Adrenal gland (tissue), 12 donors: ENCODE data around the gene AP2A2. TPM values are rescaled to one million over a fixed set of nuclear protein-coding genes. Genes with fewer than 3 reads are reported as not detected.

Experiments
- DNase-seq, 7 donors: peaks; one replicate each; pipeline ENCODE4 v3.0.0-alpha.2; 2019 to 2020
- H3K27ac ChIP-seq, 5 donors: fragments of 200-600 bp; sonication (generic) in 4 of 5; 1 replicate in 3 of 5; 2 replicates in 2 of 5; pipeline versions ENCODE4 v1.5.1 to v1.8.0; 2016 to 2020; ENCODE audit warnings: mild to moderate bottlenecking in 1 of 5
- H3K27me3 ChIP-seq: fragments of 200-600 bp; 2 replicates; pipeline ENCODE4 v1.8.0; 2021
- H3K36me3 ChIP-seq, 2 donors: fragments of 200-600 bp; replicated peaks in 1 of 2; 1 replicate in 1 of 2; 2 replicates in 1 of 2; pipeline versions ENCODE4 v1.5.1 to v1.8.0; 2018 to 2022
- H3K4me1 ChIP-seq, 2 donors: fragments of 200-600 bp; replicated peaks in 1 of 2; 1 replicate in 1 of 2; 2 replicates in 1 of 2; pipeline versions ENCODE4 v1.5.1 to v1.8.0; 2018 to 2021
- H3K4me3 ChIP-seq, 4 donors: fragments of 200-600 bp; sonication (generic) in 3 of 4; one replicate each; pipeline ENCODE4 v1.5.1; 2016 to 2018
- H3K9me3 ChIP-seq, 3 donors: fragments of 200-600 bp; sonication (generic) in 1 of 3; replicated peaks in 1 of 3; 1 replicate in 2 of 3; 2 replicates in 1 of 3; pipeline versions ENCODE4 v1.5.1 to v1.8.0; 2016 to 2021
- POLR2A ChIP-seq, 2 donors: fragments of 450-650 bp; IDR thresholded peaks; one replicate each; pipeline ENCODE4 v1.6.1; 2017; ENCODE audit warnings: antibody characterized with exemption in 2 of 2, mild to moderate bottlenecking in 2 of 2, moderate library complexity in 1 of 2
- WGBS, 4 donors: extraction: QIAGEN DNeasy Blood & Tissue Kit in 2 of 4; methylation state at CpG; one replicate each; pipeline versions ENCODE4 v1.1.5 to v1.1.7; 2013 to 2017; 5-methylcytosine and 5-hydroxymethylcytosine counted together
- intact Hi-C, 2 donors: fragments of 100-400 bp; cut with DNase I; formaldehyde crosslinking; loops; one replicate each; pipeline versions ENCODE4 v1.14.1 to v1.15.0; 2022 to 2023
- polyA plus RNA-seq, 3 donors: library from polyadenylated mRNA; stranded (reverse); fragments of 200-250 nt in 2 of 3; fragments of 350-450 nt in 1 of 3; fragmentation: Illumina TruSeq in 1 of 3; extraction: RNeasy Lipid Tissue Mini Kit (QIAGEN cat#74804) in 1 of 3; gene quantifications; one replicate each; pipeline ENCODE4 v1.2.3, GENCODE V29; 2013 to 2014
- total RNA-seq, 9 donors: library from RNA; depleted of rRNA in 4 of 9; stranded (reverse); fragments of >200 nt in 4 of 9; fragments of 120-200 nt in 1 of 9; fragmentation: NEBNext Ultra II Directional in 1 of 9; extraction: Animal tissue kit (Norgen Biotek cat#: 25700) in 1 of 9; gene quantifications; one replicate each; pipeline versions ENCODE4 v1.1.0 to v1.2.4, GENCODE V29; 2013 to 2023
- TF ChIP-seq, protein P1 (sequence below), 6 experiments: fragments of 450-650 bp in 4 of 6; fragments of 200-600 bp in 2 of 6; sonication (generic) in 1 of 6; IDR thresholded peaks; 1 replicate in 5 of 6; 2 replicates in 1 of 6; pipeline versions ENCODE4 v1.5.1 to v1.8.0; 2016 to 2021; ENCODE audit warnings: antibody characterized with exemption in 6 of 6, mild to moderate bottlenecking in 2 of 6, moderate library complexity in 1 of 6
- donor health status: healthy with polysubstance abuse.
- donor health status: Bipolar disorder and iron deficiency.
- donor health status: DM: yes; HTN: yes; CAD: no.
- donor health status: DM: no; HTN: no; CAD: no.
- donor health status: DM: no; HTN: no; CAD: no.
- donor health status: DM: yes; HTN: yes; CAD: no.

The AP2A2 gene
- total and polyA plus RNA-seq, 12 donors = 15.3 to 115 (median 73.1) TPM

DNA sequence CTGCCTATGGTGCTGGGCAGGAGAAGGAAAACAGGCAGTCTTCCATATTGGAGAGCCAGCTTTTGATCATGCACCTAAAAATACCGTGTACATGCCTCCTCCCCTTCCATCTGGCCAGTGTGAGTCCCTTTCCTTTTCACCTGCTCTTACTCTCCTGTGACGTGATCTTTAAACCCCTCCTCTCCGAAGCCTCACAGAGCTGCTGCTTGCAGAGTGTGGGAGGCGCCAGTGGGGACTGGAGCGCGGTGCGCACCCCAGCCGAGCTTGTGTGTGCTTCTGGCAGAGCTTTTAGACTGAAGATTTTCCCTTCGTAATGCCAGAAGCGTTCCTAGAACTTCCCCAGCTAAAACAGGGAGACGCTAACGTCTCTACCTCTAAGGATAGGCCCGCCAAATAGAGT is 81.1 kb downstream of the AP2A2 start:
- intact Hi-C loops = no loop called here
- WGBS, 4 donors = 85 to 90% (median 86%) methylated on average over 13 of the region's 13 CpGs
- DNase-seq = peak in 1 of 7 donors; percentile 77
- TF ChIP-seq POLR2A (IDR thresholded peaks at IDR 0.05) = no peak
- TF ChIP-seq, protein P1, sequence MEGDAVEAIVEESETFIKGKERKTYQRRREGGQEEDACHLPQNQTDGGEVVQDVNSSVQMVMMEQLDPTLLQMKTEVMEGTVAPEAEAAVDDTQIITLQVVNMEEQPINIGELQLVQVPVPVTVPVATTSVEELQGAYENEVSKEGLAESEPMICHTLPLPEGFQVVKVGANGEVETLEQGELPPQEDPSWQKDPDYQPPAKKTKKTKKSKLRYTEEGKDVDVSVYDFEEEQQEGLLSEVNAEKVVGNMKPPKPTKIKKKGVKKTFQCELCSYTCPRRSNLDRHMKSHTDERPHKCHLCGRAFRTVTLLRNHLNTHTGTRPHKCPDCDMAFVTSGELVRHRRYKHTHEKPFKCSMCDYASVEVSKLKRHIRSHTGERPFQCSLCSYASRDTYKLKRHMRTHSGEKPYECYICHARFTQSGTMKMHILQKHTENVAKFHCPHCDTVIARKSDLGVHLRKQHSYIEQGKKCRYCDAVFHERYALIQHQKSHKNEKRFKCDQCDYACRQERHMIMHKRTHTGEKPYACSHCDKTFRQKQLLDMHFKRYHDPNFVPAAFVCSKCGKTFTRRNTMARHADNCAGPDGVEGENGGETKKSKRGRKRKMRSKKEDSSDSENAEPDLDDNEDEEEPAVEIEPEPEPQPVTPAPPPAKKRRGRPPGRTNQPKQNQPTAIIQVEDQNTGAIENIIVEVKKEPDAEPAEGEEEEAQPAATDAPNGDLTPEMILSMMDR (IDR thresholded peaks at IDR 0.05) = no peak
- Histone ChIP-seq H3K4me3 (no peak overlapping the region), H3K4me1 (no peaks in the 10 kb centered on the region), H3K27me3 (no peaks in the 10 kb centered on the region), H3K27ac (peak overlapping the region in 1 of 5 donors; percentile 30), H3K36me3 (peaks cover 0 to 94% of the 10 kb centered on the region in 2 donors), H3K9me3 (no peaks in the 10 kb centered on the region)

DNA sequence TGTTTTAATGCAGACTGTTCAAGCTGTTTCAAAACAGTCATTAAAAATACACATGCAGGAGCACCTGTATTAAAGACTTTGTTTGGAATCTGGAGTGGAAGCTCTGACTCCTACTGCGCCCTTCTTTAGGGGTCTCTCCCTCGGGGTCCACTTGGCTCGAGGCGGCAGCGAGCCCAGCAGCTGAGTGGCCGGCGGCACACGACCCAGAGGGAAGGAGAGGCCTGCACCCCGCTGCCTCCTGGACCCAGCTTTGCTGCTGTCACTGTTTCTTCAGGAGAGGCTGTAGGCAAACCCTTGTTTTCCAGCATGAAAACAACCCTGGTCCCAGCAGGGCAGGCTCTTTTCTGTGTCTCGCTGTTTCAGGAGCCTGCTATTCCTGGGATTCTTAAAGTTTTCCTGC is 81.6 kb downstream of the AP2A2 start:
- TF ChIP-seq POLR2A (IDR thresholded peaks at IDR 0.05) = no peak
- TF ChIP-seq, protein P1 (IDR thresholded peaks at IDR 0.05) = no peak
- intact Hi-C loops = no loop called here
- H3K4me3 ChIP-seq = no peak overlapping the region
- WGBS, 4 donors = 88 to 94% (median 93%) methylated on average over 9 to 10 of the region's 10 CpGs
- DNase-seq = no peak
- no peaks in the 10 kb centered on the region for H3K4me1 ChIP-seq
- H3K9me3 ChIP-seq = no peaks in the 10 kb centered on the region
- no peak overlapping the region for H3K27ac ChIP-seq
- H3K36me3 ChIP-seq = peaks cover 0 to 94% of the 10 kb centered on the region in 2 donors
- H3K27me3 ChIP-seq = no peaks in the 10 kb centered on the region

DNA sequence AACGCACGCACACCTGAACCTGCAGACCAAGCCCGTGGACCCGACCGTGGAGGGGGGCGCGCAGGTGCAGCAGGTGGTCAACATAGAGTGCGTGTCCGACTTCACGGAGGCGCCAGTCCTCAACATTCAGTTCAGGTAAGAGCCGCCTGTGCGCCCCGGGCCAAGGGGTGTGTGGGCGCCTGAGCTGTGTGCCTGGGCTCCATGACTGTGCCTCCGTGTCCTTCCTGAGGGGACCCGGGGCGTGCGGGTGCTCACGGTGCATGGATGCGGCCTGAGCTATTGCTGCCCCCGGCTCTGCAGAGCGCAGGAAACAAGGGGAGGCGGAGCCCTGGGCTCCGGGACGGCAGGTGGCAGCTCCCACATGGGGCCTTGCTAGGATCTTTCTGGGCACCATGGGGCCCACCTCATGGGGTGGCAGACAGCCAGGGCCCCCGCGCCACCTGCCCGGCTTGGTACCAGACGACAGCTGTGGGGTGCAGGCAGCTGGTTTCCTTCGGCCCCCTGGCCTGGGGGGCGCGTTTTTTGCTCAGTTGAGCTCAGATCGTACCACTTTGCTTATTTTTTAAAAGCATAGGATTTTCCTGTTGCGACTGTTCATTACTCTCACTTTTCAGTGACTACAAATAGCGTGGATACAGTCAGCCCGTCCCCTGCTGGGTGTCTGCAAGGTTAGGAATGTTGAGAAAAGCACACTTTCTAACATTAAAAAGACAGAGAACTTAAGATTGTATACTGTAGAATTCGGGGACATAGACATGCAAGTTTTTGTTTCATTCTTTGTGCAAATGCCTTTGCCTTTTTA is 82.5 kb downstream of the AP2A2 start:
- intact Hi-C loops = no loop called here
- 93 to 97% (median 95%) methylated on average over 22 to 38 of the region's 38 CpGs for WGBS, 4 donors

DNA sequence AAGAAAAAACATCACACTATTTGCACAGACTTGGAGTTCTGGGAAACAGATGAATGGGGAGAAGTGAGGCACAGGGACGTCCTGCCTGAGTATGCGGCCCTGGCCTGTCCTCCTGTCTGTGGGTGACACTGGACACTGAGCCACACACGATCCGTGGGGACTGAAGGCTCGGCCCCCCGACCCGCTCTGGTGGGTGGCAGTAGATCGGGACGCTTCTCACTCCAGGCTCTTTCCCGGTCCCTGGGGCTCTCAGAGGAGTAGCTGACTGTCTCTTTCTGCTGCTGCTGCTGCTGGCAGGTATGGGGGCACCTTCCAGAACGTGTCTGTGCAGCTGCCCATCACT is 83.1 kb downstream of the AP2A2 start:
- Histone ChIP-seq H3K9me3 (no peaks in the 10 kb centered on the region), H3K4me1 (no peaks in the 10 kb centered on the region), H3K27me3 (no peaks in the 10 kb centered on the region), H3K27ac (no peak overlapping the region), H3K4me3 (no peak overlapping the region), H3K36me3 (peaks cover 0 to 87% of the 10 kb centered on the region in 2 donors)
- TF ChIP-seq POLR2A (IDR thresholded peaks at IDR 0.05) = no peak
- TF ChIP-seq, protein P1 (IDR thresholded peaks at IDR 0.05) = no peak
- intact Hi-C loops = no loop called here
- DNase-seq = no peak
- 91 to 96% (median 92%) methylated on average over 10 to 11 of the region's 11 CpGs for WGBS, 4 donors

More for the DNA sequence above, 82.5 kb downstream of the AP2A2 start:
- peaks cover 0 to 90% of the 10 kb centered on the region in 2 donors for H3K36me3 ChIP-seq
- H3K27me3 ChIP-seq = no peaks in the 10 kb centered on the region
- no peak overlapping the region for H3K4me3 ChIP-seq
- no peak overlapping the region for H3K27ac ChIP-seq
- no peaks in the 10 kb centered on the region for H3K4me1 ChIP-seq
- no peak for DNase-seq
- no peaks in the 10 kb centered on the region for H3K9me3 ChIP-seq
- TF ChIP-seq, protein P1 (IDR thresholded peaks at IDR 0.05) = no peak
- TF ChIP-seq POLR2A (IDR thresholded peaks at IDR 0.05) = no peak
